HG02610 (cell line): ENCODE data around the gene WDR35.
"Not testable (repeated sequence)": the region's sequence is repeated elsewhere in the genome, so short reads cannot be mapped to it uniquely, and the experiment has no call there.

Experiments
- ATAC-seq: cut with Tn5 transposase; IDR thresholded peaks from one replicate; pipeline ENCODE4 v1.9.1; 2021; ENCODE audit warnings: mild to moderate bottlenecking, moderate library complexity; ENCODE audit not compliant: unreplicated experiment

Gene WDR35

GRCh38 chr2:19943189-19943588 is 46.7 kb downstream of the WDR35 start:
- ATAC-seq, result no peak

GRCh38 chr2:19942199-19942598 is 47.7 kb downstream of the WDR35 start:
- ATAC-seq, result no peak

- no peak for ATAC-seq
These were observed 52.9 kb downstream of the WDR35 start for GRCh38 chr2:19937004-19937403.

GRCh38 chr2:19936203-19936602 is 53.7 kb downstream of the WDR35 start:
- no peak for ATAC-seq

- peak; percentile 79 for ATAC-seq
These were observed 56.4 kb downstream of the WDR35 start for GRCh38 chr2:19933351-19933981.

- peak; percentile 29 for ATAC-seq
These were observed 57.0 kb downstream of the WDR35 start for GRCh38 chr2:19932928-19933327.

GRCh38 chr2:19929226-19929625 is 60.7 kb downstream of the WDR35 start:
- no peak for ATAC-seq

- not testable (repeated sequence) for ATAC-seq
These were observed 62.1 kb downstream of the WDR35 start for GRCh38 chr2:19927816-19928215.

GRCh38 chr2:19924526-19924925 is 65.4 kb downstream of the WDR35 start:
- ATAC-seq, result not testable (repeated sequence)

GRCh38 chr2:19922188-19922587 is 67.7 kb downstream of the WDR35 start:
- ATAC-seq, result not testable (repeated sequence)

GRCh38 chr2:19916385-19916950 is 73.4 kb downstream of the WDR35 start:
- no peak for ATAC-seq

- no peak for ATAC-seq
These were observed 75.5 kb downstream of the WDR35 start for GRCh38 chr2:19914266-19914975.

- no peak for ATAC-seq
These were observed 77.9 kb downstream of the WDR35 start for GRCh38 chr2:19911808-19912509.

- peak; percentile 2 for ATAC-seq
These were observed 87.6 kb downstream of the WDR35 start for GRCh38 chr2:19902216-19902740.

GRCh38 chr2:19901442-19902215 is 88.3 kb downstream of the WDR35 start, which contains the start of gene TTC32:
TTC32 (minus strand) TSS chr2:19901983; CDS start chr2:19901854, 129 bp downstream.
- peak; percentile 77 for ATAC-seq

- ATAC-seq, result peak; percentile 3
These were observed 88.9 kb downstream of the WDR35 start for GRCh38 chr2:19900931-19901441.

- ATAC-seq, result peak; percentile 29
These were observed 89.6 kb downstream of the WDR35 start for GRCh38 chr2:19899985-19900930.

- ATAC-seq, result no peak
These were observed 91.1 kb downstream of the WDR35 start for GRCh38 chr2:19898592-19899329.
